ENCODE measurements around the gene SLC41A1. TPM values are rescaled to one million over a fixed set of nuclear protein-coding genes. Genes with fewer than 3 reads are reported as not detected.

The SLC41A1 gene
- total RNA-seq, 1 experiment from 2014 or later, result 24.4 TPM

GRCh38 chr1:205822397-205822796, 9.4 kb upstream of the SLC41A1 start:
- no peak for DNase-seq (ENCODE audit: low read depth)

- DNase-seq (ENCODE audit: low read depth), result no peak
Measured at GRCh38 chr1:205817988-205818387, 5.0 kb upstream of the SLC41A1 start.

GRCh38 chr1:205817364-205817763, 4.4 kb upstream of the SLC41A1 start:
- DNase-seq (ENCODE audit: low read depth), result no peak

- DNase-seq (ENCODE audit: low read depth), result no peak
Measured at GRCh38 chr1:205813755-205814058, 709 bp upstream of the SLC41A1 start.

GRCh38 chr1:205812271-205812877, 624 bp downstream of the SLC41A1 start:
- DNase-seq (ENCODE audit: low read depth), result peak; percentile 30

GRCh38 chr1:205811660-205812059, 1.3 kb downstream of the SLC41A1 start:
- DNase-seq (ENCODE audit: low read depth), result peak; percentile 19

- DNase-seq (ENCODE audit: low read depth), result no peak
Measured at GRCh38 chr1:205810448-205811157, 2.4 kb downstream of the SLC41A1 start.

- DNase-seq (ENCODE audit: low read depth), result no peak
Measured at GRCh38 chr1:205809942-205810345, 3.1 kb downstream of the SLC41A1 start.

- no peak for DNase-seq (ENCODE audit: low read depth)
Measured at GRCh38 chr1:205809469-205809868, 3.5 kb downstream of the SLC41A1 start.

- no peak for DNase-seq (ENCODE audit: low read depth)
Measured at GRCh38 chr1:205805082-205805711, 7.8 kb downstream of the SLC41A1 start.

- no peak for DNase-seq (ENCODE audit: low read depth)
Measured at GRCh38 chr1:205804605-205805004, 8.4 kb downstream of the SLC41A1 start.

- DNase-seq (ENCODE audit: low read depth), result no peak
Measured at GRCh38 chr1:205803986-205804385, 9.0 kb downstream of the SLC41A1 start.

GRCh38 chr1:205802060-205802459, 10.9 kb downstream of the SLC41A1 start:
- no peak for DNase-seq (ENCODE audit: low read depth)

- no peak for DNase-seq (ENCODE audit: low read depth)
Measured at GRCh38 chr1:205800981-205801703, 11.9 kb downstream of the SLC41A1 start.

- no peak for DNase-seq (ENCODE audit: low read depth)
Measured at GRCh38 chr1:205800427-205800826, 12.6 kb downstream of the SLC41A1 start.

- no peak for DNase-seq (ENCODE audit: low read depth)
Measured at GRCh38 chr1:205798577-205798976, 14.4 kb downstream of the SLC41A1 start.

- no peak for DNase-seq (ENCODE audit: low read depth)
Measured at GRCh38 chr1:205797168-205797567, 15.8 kb downstream of the SLC41A1 start.

GRCh38 chr1:205794011-205794730, 18.8 kb downstream of the SLC41A1 start:
- DNase-seq (ENCODE audit: low read depth), result no peak

GRCh38 chr1:205792961-205793673, 19.9 kb downstream of the SLC41A1 start:
- DNase-seq (ENCODE audit: low read depth), result no peak

- no peak for DNase-seq (ENCODE audit: low read depth)
Measured at GRCh38 chr1:205792481-205792881, 20.5 kb downstream of the SLC41A1 start.

GRCh38 chr1:205791568-205792180, 21.3 kb downstream of the SLC41A1 start:
- peak; percentile 67 for DNase-seq (ENCODE audit: low read depth)
